Progenitor cell of endocrine pancreas (in vitro differentiated cells): Measurements from ENCODE around the gene CD2AP. TPM values are rescaled to one million over a fixed set of nuclear protein-coding genes. Genes with fewer than 3 reads are reported as not detected.
A peak's percentile ranks its signal among the peaks of the same experiment; 100 is the strongest.
"Not testable (repeated sequence)": the region's sequence is repeated elsewhere in the genome, so short reads cannot be mapped to it uniquely, and the experiment has no call there.

Experiments used
- DNase-seq: peaks from one replicate; pipeline ENCODE4 v3.0.0; 2021; ENCODE audit warnings: low spot score; ENCODE audit not compliant: unreplicated experiment
- H3K27ac Mint-ChIP-seq: 2 replicates; pipeline ENCODE4 v1.8.0; 2021; ENCODE audit warnings: mild to moderate bottlenecking, moderate library complexity, mixed read lengths
- H3K27me3 Mint-ChIP-seq: 2 replicates; pipeline ENCODE4 v1.8.0; 2021; ENCODE audit warnings: mixed read lengths
- H3K36me3 Mint-ChIP-seq: 2 replicates; pipeline ENCODE4 v1.8.0; 2022; ENCODE audit warnings: mixed read lengths; ENCODE audit not compliant: insufficient read depth
- H3K4me1 Mint-ChIP-seq: 2 replicates; pipeline ENCODE4 v1.8.0; 2021; ENCODE audit warnings: low read depth, mixed read lengths
- H3K4me3 Mint-ChIP-seq: 2 replicates; pipeline ENCODE4 v1.8.0; 2021; ENCODE audit warnings: low read depth, mild to moderate bottlenecking, moderate library complexity, mixed read lengths
- H3K9me3 Mint-ChIP-seq: 2 replicates; pipeline ENCODE4 v1.8.0; 2021; ENCODE audit warnings: low read depth, mixed read lengths
- total RNA-seq: library from RNA; stranded (reverse); gene quantifications from 2 replicates; pipeline ENCODE4 v1.2.1, GENCODE V29; 2021
- TF ChIP-seq, protein P1 (sequence below): fragments of 200-600 bp; sonication (generic); IDR thresholded peaks from one replicate; pipeline ENCODE4 v1.5.0; 2021; ENCODE audit warnings: antibody characterized with exemption, mild to moderate bottlenecking; ENCODE audit not compliant: unreplicated experiment

Gene CD2AP
- total RNA-seq, 1 donor from 2014 or later, result 50.6 TPM

- no peaks in the 10 kb centered on the region for H3K27me3 Mint-ChIP-seq
Measured at GRCh38 chr6:47551670-47552069, 74.1 kb downstream of the CD2AP start.

DNA sequence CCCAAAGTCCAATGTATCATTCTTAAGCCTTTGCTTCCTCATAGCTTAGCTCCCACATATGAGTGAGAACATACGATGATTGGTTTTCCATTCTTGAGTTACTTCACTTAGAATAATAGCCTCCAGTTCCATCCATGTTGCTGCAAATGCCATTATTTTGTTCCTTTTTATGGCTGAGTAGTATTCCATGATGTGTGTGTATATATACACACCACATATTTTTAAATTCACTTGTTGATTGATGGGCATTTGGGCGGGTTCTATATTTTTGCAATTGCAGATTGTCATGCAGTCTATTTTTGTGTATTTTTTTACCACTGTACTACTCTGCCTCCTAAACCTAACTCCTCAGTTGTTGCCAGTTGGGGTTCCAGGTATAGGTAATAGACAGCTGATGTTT is 74.7 kb downstream of the CD2AP start:
- Mint-ChIP-seq H3K27me3 (no peaks in the 10 kb centered on the region), H3K4me1 (no peaks in the 10 kb centered on the region), H3K9me3 (peaks cover 34% of the 10 kb centered on the region), H3K27ac (no peak overlapping the region), H3K36me3 (peaks cover 65% of the 10 kb centered on the region), H3K4me3 (no peak overlapping the region)
- no peak for DNase-seq
- TF ChIP-seq, protein P1, sequence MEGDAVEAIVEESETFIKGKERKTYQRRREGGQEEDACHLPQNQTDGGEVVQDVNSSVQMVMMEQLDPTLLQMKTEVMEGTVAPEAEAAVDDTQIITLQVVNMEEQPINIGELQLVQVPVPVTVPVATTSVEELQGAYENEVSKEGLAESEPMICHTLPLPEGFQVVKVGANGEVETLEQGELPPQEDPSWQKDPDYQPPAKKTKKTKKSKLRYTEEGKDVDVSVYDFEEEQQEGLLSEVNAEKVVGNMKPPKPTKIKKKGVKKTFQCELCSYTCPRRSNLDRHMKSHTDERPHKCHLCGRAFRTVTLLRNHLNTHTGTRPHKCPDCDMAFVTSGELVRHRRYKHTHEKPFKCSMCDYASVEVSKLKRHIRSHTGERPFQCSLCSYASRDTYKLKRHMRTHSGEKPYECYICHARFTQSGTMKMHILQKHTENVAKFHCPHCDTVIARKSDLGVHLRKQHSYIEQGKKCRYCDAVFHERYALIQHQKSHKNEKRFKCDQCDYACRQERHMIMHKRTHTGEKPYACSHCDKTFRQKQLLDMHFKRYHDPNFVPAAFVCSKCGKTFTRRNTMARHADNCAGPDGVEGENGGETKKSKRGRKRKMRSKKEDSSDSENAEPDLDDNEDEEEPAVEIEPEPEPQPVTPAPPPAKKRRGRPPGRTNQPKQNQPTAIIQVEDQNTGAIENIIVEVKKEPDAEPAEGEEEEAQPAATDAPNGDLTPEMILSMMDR, result no peak

More at GRCh38 chr6:47551670-47552069, 74.1 kb downstream of the CD2AP start:
- Mint-ChIP-seq H3K4me3 (no peak overlapping the region), H3K36me3 (peaks cover 65% of the 10 kb centered on the region), H3K27ac (peak overlapping the region; percentile 24), H3K9me3 (peaks cover 34% of the 10 kb centered on the region), H3K4me1 (no peaks in the 10 kb centered on the region)
- no peak for DNase-seq
- TF ChIP-seq, protein P1, result no peak

GRCh38 chr6:47553243-47553642 is 75.7 kb downstream of the CD2AP start:
- not testable (repeated sequence) for H3K27me3 Mint-ChIP-seq, H3K4me1 Mint-ChIP-seq, DNase-seq, H3K27ac Mint-ChIP-seq, H3K4me3 Mint-ChIP-seq
- Mint-ChIP-seq H3K36me3 (peaks cover 65% of the 10 kb centered on the region), H3K9me3 (peaks cover 31% of the 10 kb centered on the region)

- not testable (repeated sequence) for H3K27ac Mint-ChIP-seq, H3K4me1 Mint-ChIP-seq, DNase-seq, H3K4me3 Mint-ChIP-seq, H3K27me3 Mint-ChIP-seq
- Mint-ChIP-seq H3K9me3 (peaks cover 14% of the 10 kb centered on the region), H3K36me3 (peaks cover 51% of the 10 kb centered on the region)
Measured at GRCh38 chr6:47556459-47556858, 78.9 kb downstream of the CD2AP start.

- Mint-ChIP-seq H3K4me1 (no peaks in the 10 kb centered on the region), H3K27me3 (no peaks in the 10 kb centered on the region)
Measured at GRCh38 chr6:47563162-47563561, 85.6 kb downstream of the CD2AP start.

DNA sequence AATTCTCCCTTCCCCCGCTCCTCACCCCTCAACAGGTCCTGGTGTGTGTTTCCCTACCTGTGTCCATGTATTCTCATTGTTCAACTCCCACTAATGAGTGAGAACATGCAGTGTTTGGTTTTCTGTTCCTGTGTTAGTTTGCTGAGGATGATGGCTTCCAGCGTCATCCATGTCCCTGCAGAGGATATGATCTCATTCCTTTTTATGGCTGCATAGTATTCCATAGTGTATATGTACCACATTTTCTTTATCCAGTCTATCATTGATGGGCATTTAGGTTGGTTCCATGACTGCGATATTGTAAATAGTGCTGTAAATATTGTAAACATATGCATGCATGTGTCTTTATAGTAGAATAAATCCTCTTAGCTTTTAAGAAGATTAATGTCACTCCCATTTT is 89.0 kb downstream of the CD2AP start:
- not testable (repeated sequence) for H3K27ac Mint-ChIP-seq, H3K4me3 Mint-ChIP-seq, H3K27me3 Mint-ChIP-seq

More at GRCh38 chr6:47563162-47563561, 85.6 kb downstream of the CD2AP start:
- Mint-ChIP-seq H3K9me3 (peaks cover 5% of the 10 kb centered on the region), H3K27ac (no peak overlapping the region), H3K36me3 (peaks cover 20% of the 10 kb centered on the region), H3K4me3 (no peak overlapping the region)
- DNase-seq, result no peak
- TF ChIP-seq, protein P1, result no peak

GRCh38 chr6:47567586-47567985 is 90.0 kb downstream of the CD2AP start:
- Mint-ChIP-seq H3K4me3 (no peak overlapping the region), H3K36me3 (peaks cover 4% of the 10 kb centered on the region), H3K9me3 (peaks cover 3% of the 10 kb centered on the region), H3K27ac (no peak overlapping the region), H3K4me1 (peaks cover 10% of the 10 kb centered on the region), H3K27me3 (no peaks in the 10 kb centered on the region)
- DNase-seq, result no peak
- TF ChIP-seq, protein P1, result no peak

More for the DNA sequence above, 89.0 kb downstream of the CD2AP start:
- not testable (repeated sequence) for H3K9me3 Mint-ChIP-seq, DNase-seq, H3K36me3 Mint-ChIP-seq, H3K4me1 Mint-ChIP-seq
